HG03175 (cell line): ENCODE data around the gene SMAD3.
"Not testable (repeated sequence)": the region's sequence is repeated elsewhere in the genome, so short reads cannot be mapped to it uniquely, and the experiment has no call there.

Experiments used
- ATAC-seq: cut with Tn5 transposase; IDR thresholded peaks from one replicate; pipeline ENCODE4 v1.9.1; 2021; ENCODE audit warnings: mild to moderate bottlenecking, moderate library complexity; ENCODE audit not compliant: unreplicated experiment

SMAD3 gene

GRCh38 chr15:67107014-67107812 is 41.8 kb downstream of the SMAD3 start:
- ATAC-seq: no peak

DNA sequence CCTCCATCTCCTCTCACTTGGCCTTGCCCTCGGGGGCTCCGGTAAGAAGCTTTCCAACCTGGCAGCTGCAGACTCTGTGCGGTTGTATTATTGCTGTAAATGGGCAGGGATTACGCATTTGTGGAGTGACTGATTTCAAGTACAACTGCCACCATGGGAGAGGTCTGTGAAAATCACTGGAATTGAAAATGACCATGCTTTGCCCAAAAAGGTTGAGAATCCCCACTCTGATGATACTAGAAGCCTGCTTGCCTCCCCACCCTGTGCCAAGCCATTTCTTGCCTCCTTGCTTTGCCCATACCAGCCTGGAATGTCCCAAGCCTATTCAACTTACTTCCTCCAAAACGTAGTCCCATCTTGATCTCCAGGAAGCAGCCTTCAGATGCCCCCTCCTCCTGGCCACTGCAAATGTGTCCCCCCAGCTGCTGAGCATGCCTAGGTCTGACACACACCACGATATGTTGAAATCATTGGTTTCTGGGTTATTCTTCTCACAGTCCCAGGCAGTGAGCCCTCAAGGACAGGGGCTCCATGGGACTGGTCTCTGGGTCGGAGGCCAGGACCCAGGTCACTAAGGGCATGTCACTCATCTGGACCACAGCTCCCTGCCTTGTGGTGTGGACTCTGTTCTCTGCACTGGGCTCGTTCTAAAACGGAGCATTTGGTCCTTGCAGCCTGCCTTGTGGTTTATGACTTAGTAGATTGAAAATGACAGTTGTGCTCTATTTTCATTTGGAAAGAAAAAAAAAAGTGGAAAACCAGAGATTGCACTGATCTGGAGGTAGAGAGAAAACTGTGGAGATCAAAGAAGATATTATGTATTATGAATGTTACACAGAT is 42.9 kb downstream of the SMAD3 start:
- ATAC-seq: no peak

- peak; percentile 75 for ATAC-seq
These were observed 44.0 kb downstream of the SMAD3 start for GRCh38 chr15:67109141-67110034.

DNA sequence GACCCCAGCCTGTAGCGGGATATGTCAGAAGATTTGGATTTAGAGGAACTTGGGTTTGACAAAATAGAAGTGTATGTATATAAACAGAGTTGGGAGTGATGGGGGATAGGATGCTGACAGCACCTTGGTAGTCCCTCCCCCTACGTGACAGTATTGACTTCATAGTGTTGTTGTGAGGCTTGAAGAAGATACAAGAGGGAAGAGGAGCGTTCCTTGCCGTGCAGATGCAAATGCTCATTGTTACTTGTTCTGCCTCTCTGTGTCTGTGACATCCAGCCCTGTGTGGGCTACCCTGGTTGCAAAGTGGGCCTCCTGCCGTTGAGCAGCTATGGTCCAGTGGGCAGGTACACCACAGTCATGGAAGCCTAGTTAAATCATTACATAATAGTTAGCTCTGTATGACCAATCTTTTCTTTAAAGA is 45.0 kb downstream of the SMAD3 start:
- ATAC-seq: no peak

- no peak for ATAC-seq
These were observed 45.8 kb downstream of the SMAD3 start for GRCh38 chr15:67110958-67111864.

GRCh38 chr15:67114046-67114445 is 48.6 kb downstream of the SMAD3 start:
- ATAC-seq: no peak

DNA sequence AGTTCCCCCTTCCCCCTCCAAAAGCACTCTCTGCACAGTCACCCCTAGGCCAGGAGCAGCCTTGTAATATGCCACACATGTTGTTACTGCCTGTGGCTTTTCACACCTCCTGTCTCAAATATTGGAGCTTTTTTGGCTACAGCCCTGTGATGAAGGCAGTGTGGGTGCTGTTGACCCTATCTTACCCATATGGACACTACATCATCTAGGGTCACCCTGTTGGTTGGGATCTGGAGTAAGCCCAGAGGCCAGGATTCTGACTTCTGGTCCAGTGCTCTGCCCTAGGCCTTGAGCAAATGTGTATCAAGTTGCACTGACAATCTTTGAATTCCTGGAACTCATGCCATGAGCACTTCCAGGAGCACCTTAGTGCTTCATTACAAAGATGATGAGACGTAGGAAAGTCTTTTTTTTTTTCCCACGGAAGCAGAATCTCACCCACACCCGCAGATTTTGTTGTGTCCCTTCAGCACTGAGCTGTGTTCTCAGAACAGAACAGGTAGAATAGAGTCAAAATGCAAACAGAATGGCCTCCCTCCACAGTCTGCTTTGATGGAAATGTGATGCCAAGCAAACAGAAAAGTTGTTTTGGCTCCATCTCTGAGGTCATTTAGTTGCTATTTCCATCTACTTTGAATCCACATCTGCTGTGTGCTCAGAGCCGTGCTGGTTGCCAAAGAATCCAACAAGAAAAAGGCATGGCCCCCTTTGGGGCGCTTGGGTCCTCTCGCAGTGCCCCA is 49.6 kb downstream of the SMAD3 start:
- ATAC-seq: no peak

- ATAC-seq: no peak
These were observed 50.2 kb downstream of the SMAD3 start for GRCh38 chr15:67115586-67115969.

GRCh38 chr15:67116742-67117141 is 51.3 kb downstream of the SMAD3 start:
- ATAC-seq: no peak

- no peak for ATAC-seq
These were observed 52.0 kb downstream of the SMAD3 start for GRCh38 chr15:67117370-67117769.

DNA sequence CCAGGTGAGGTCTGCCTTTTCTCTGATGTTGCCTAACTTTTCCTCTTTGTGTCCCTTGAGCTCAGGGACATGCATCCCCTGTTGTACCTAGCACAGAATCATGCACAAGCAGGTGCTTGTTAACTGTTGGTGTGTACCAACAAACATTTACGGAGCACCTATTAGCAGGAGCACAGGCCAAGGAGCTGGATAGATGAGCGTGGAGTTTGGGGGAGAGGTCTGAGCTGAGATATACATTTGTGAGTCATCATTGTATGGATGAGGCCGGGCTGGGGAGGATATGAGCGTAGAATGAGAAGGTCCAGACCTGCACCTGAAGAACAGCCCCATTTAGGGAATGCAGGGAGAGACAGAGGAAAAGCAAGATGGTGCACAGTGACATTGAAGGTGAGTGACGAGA is 53.4 kb downstream of the SMAD3 start:
- ATAC-seq: no peak

- no peak for ATAC-seq
These were observed 53.9 kb downstream of the SMAD3 start for GRCh38 chr15:67119238-67119846.

DNA sequence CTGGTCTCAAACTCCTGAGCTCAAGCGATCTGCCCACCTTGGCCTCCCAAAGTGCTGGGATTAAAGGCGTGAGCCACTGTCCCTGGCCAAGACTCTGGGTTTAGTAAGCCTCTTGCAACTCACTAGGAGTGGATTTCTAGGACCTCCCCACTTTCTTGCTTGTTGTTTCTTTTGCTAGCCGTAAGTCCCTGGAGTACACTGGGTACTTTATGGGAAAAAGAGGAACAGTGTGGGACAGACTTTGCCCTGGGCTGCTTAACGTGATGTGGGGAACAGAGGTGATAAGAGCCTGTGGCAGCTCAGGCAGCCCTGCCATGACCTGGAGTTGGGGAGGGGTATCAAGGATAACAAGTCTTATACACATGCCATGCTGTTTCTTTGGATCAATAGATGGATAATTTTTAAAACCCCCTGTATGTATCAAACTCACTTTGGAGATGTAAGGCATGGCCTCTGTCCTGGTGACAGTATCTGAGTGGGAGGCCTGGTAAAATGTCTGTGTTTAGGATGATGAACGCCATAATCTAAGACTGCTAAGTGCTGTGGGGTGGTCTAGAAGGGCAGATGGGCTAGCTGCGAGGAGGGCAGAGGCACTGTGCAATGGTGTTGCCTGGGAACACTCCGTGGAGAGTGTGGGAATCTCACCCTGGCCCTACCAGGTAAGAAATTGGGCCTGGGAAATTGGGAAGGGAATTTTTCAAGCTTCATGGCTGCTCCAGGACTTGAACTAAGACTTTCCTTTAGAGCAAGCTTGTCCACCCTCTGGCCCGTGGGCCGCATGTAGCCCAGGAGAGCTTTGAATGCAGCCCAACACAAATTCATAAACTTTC is 54.8 kb downstream of the SMAD3 start:
- ATAC-seq: no peak

DNA sequence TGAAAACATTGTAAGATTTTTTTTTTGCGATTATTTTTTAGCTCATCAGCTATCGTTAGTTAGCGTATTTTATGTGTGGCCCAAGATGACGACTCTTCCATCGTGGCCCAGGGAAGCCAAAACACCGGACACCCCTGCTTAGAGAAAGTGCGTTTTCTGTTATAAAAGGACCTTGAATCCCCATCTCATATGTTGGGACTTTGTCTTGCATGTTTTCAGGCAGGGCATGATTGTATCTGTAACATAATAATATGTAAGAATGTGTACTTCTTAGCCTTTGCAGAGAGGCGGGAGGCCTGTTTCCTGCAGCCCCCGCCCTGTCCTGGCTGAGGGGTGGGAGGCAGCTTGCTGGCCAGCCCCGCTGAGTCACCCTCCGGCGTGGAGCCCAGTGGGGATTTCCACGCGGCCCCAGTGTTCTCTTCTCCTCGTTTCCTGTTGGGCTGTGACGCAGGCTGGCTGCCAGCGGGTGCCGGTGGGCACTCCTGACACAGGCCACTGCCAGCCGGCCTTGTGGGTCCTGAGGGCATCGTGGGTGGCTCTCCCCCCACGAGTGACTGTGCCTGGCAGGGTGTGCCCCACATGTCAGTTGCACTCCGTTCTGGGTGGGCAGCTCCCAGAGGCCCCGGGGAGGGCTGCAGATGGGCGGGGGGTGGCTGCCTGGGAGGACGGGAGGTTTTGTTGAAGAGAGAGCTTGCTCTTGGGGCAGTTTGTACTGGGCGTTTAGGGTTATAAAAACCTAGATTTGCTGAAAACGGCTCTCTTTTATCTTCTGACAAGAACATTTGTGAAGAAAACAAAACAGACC is 55.6 kb downstream of the SMAD3 start:
- ATAC-seq: peak; percentile 65

- ATAC-seq: no peak
These were observed 56.5 kb downstream of the SMAD3 start for GRCh38 chr15:67121644-67122605.

DNA sequence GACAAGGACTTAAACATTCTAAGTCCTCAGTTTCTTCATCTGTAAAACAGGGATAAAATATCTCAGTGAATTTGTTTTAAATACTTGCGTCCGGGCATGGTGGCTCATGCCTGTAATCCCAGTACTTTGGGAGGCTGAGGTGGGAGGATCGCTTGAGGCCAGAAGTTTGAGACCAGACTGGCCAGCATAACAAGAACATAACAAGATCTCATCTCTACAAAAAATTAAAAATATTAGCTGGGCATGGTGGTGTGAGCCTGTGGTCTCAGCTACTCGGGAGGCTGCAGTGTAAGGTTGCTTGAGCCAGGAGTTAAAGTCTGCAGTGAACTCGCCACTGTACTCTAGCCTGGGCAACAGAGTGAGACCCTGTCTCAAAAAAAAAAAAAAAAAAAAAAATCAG is 57.4 kb downstream of the SMAD3 start:
- not testable (repeated sequence) for ATAC-seq
